Activated T-cell treated with anti-CD3 and anti-CD28 coated beads, Interleukin-2, amount 50 U/mL, for 1 hour (primary cell): ENCODE measurements around the gene VKORC1L1.
"Not testable (repeated sequence)": the region's sequence is repeated elsewhere in the genome, so short reads cannot be mapped to it uniquely, and the experiment has no call there.

ENCODE experiments used
- DNase-seq: peaks from one replicate; pipeline ENCODE4 v3.0.0-alpha.2; 2020

Gene VKORC1L1

DNA sequence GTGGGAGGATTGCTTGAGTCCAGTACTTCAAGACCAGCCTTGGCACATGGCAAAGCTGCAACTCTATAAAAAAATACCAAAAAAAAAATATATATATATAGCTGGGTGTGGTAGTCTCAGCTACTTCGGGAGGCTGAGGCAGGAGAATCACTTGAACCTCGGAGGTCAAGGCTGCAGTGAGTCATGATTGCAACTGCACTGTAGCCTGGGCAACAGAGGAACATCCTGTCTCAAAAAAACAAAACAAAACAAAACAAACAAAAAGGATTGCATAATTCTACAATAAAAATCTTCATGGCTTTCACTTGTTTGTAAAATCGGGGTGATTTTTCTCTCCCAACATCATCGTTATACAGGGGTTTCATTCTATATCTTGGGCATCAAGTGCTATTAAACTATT is 74.0 kb downstream of the VKORC1L1 start:
- no peak for DNase-seq

DNA sequence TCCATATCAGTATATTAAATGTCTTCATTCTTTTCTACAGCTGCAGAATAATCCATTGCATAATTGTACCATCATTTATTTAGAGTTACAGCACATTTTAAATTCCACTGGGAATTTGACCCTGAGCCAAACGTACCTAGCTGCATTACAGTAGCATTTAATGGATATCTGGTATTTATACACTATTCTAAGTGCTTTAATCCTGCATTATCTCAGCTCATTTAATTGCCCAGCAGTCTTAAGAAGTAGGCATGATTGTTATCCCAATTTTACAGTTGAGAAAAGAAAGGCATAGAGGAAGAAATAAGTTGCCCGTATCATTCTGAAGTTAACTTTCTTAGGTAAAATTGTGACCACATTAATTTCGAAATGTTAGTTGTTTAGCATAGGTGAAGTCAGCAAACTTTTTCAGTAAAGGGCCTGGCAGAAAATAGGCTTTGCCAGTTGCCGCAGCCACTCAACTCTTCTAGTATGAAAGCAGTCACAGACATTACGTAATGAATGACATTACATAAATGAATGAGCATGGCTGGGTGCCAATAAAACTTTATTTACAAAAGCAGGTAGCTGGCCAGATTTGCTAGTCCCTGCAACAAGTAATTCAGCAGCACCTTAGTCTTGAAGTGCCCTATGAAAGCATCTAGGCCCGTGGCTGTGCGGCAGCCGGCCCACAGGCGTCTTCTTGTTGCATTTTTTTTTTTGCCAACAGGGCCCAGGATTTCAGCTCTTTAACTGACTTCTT is 79.1 kb downstream of the VKORC1L1 start:
- DNase-seq = no peak

GRCh38 chr7:65953001-65953720 is 80.3 kb downstream of the VKORC1L1 start:
- no peak for DNase-seq

- no peak for DNase-seq
These were observed 81.1 kb downstream of the VKORC1L1 start for GRCh38 chr7:65953890-65954450.

DNA sequence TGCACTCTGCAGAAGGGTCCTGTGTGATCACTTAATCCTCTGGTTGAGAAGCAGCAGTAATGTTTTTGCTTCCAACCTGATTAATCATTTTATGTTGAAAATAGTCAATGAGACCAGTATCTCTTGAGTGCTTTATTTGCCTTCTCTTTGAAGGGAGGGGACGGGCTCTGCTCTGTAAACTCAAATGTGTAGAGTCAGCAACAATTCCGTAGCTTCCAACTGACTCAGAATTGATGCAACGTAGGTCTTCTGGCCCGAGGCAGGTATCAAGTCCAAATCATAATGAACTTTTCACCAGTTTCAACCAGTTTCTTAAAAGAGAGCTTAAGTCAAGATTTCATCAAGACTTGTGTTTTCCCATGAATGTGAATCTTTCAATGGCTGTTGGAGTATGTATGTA is 82.8 kb downstream of the VKORC1L1 start:
- DNase-seq = no peak

- no peak for DNase-seq
These were observed 87.6 kb downstream of the VKORC1L1 start for GRCh38 chr7:65960351-65961074.

DNA sequence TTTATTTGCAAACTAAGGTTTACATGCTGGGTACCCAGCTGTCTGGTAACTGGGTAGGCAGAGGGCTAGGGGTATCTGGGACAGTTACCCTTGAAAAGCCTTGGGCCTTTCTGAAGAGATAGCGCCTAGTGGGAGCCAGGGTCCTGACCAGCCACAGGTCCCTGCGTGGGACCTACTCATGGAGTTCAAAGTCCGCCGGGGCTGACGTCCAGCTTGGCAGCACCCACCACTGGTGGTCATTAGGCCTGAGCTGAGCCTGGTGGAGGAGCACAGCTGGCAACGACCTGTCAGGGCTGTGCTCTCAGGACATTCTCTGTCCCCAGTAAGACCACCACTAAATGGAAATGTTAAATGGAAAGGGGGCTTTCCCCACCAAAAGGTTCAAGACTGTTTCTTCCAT is 89.2 kb downstream of the VKORC1L1 start:
- no peak for DNase-seq

- DNase-seq = not testable (repeated sequence)
These were observed 91.8 kb downstream of the VKORC1L1 start for GRCh38 chr7:65964671-65965070.

DNA sequence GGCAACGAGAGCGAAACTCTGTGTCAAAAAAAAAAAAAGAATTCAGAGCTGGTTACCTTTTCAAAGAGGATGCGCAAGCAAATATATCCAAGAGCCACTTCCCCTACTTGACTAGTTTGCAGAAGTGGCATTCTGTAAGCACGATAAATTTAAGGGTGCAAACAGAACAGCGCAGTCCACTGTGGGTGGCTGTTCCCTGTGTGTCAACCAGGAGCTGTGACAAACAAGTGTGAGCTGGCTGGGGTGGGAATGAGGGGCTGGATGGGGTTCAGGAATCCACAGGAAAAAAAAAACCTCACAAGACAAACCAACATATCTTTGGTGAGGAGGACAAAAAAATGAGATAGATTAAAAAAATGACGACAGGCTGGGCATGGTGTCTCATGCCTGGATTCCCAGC is 93.3 kb downstream of the VKORC1L1 start:
- no peak for DNase-seq

DNA sequence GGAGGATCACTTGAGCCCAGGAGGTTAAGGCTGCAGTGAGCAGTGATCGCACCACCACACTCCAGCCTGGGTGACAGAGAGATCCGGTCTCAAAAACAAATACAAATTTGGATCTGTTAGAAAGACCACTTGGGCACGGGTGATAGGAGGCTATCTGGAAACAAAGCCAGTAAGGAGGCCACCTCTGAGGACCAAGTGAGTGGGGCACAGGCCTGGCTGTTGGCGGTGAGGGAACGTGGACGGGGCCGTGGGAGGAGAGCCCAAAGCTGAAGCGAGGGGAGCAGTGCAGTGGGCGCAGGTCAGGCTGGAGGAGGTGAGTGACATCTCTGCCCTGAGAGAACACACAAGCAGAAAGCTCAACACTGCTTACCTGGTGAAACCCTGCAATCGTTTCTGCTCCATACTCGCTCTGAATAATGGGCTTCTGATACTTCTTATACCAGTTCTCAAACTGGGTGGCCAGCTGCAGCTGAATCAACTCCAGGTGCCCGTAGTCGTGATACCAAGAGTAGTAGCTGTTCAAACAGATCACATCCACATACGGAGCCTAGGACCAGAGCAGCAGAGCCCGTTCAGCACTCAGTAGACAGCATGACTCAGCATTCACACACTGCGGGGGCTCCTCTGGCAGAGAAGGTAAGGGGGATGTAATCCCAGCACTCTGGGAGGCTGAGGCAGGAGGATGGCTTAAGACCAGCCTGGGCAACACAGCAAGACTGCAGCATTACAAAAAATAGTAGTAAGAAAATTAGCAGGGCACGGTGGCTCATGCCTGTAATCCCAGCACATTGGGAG is 94.7 kb downstream of the VKORC1L1 start:
- DNase-seq = no peak

DNA sequence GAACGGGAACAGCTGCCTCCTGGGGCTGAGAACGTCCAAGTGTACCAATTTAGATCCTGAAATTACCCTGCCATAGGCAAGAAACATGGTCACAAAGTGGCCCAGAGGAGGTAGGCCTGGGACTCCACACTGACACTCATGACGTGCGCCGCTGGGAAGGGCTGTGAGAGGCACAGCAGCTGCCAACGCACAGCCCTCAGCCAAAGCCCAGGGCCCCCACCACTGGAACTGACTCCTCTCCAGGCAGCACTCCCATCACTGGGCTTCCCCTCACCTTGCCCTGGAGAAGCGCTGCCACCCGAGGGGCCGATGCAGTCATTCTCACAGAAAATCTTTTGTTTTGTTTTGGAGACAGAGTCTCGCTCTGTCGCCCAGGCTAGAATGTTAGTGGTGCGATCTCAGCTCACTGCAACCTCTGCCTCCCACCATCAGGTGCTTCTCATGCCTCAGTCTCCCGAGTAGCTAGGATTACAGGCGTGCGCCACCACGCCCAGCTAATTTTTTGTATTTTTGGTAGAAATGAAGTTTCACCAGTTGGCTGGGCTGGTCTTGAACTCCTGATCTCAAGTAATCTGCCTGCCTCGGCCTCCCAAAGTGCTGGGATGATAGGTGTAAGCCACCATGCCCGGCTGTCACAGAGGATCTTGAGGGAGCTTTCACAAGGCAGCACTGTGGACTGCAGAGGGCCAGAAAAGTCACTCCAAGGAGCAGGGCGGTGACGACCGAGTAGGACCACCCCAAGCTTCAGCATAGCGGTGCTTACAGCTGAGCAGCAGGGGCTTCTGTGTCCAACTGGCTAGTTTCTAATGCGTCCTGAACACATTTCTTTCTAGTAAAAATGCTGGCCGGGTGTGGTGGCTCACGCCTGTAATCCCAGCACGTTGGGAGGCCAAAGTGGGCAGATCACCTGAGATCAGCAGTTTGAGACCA is 95.6 kb downstream of the VKORC1L1 start:
- no peak for DNase-seq

- DNase-seq = no peak
These were observed 98.1 kb downstream of the VKORC1L1 start for GRCh38 chr7:65971021-65971420.

DNA sequence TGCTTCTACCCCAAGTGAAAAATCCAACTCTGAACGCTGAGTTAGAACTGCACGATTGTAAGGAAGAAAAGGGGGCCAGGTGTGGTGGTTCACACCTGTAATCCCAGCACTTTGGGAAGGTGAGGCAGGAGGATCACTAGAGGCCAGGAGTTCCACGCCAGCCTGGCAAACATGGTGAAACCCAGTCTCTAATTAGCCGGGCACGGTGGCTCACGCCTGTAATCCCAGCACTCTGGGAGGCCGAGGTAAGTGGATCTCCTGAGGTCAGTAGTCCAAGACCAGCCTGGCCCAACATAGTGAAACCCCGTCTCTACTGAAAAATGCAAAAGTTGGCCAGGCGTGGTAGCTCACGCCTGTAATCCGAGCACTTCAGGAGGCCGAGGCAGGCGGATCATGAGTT is 100.1 kb downstream of the VKORC1L1 start:
- no peak for DNase-seq

DNA sequence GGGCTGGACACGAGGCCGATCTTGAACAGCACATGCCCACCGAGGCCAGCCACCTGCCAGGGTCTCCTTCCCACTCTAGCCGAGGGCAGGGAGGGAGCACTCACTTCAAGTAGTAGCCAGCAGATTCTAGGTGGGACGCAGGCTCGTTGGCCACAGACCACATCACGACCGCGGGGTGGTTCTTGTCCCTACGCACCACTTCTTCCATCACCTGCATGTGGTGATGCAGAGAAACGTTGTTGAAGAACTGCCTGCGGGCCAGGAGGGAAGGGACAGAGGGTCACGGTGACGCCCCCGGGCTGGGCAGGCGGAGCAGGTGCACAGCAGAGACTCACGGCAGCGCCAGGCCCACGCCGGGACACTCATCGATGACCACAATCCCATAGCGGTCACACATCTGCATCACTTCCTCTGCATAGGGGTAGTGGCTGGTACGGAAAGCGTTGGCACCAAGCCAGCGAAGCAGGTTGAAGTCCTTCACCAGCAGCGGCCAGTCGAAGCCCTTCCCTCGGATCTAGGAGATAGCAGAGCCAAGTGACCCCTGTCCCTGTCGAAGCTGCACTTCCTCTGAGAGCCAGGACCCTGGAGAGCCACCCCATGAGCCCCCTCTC is 101.4 kb downstream of the VKORC1L1 start:
- no peak for DNase-seq

- DNase-seq = no peak
These were observed 102.0 kb downstream of the VKORC1L1 start for GRCh38 chr7:65974876-65975275.

- DNase-seq = no peak
These were observed 103.1 kb downstream of the VKORC1L1 start for GRCh38 chr7:65975814-65976445.

GRCh38 chr7:65976659-65977196 is 103.9 kb downstream of the VKORC1L1 start:
- DNase-seq = no peak

DNA sequence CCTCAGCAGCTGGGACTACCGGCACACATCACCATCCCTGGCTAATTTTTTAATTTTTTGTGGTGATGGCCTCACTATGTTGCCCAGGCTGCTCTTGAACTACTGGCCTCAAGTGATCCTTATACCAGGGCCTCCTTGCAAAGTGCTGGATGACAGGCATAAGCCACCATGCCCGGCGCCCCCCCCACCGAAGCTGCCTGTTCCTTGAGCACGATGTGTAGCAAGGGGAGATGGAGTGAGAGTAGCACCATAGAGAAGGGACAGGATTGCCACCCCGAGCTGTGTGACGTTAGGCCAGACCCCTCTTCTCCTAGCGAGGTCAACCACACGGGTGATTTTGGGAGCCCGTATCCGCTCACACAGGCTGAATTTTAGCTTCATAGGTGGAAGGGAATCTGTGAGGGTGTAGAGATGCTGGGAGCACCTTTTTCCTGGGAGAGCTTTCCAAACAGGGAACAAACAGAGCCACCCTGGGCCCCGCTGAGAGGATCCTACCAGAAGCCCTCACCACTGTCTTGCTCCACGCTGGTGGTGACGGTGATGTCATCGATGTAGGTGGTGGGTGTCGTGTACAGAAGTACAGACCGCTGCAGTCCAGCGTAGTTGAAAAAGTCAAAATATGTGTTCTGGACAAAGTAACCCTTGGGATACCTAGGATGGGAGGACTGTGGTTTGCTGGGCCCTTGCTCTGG is 106.2 kb downstream of the VKORC1L1 start:
- DNase-seq = no peak
